IPS DF 19.7 (cell line): ENCODE data around the gene MAN1B1.
"Not testable (repeated sequence)": the region's sequence is repeated elsewhere in the genome, so short reads cannot be mapped to it uniquely, and the experiment has no call there.

Experiments
- DNase-seq: peaks from one replicate; pipeline ENCODE4 v3.0.0-alpha.2; 2013; ENCODE audit warnings: low read depth, low spot score

MAN1B1 gene

GRCh38 chr9:137052998-137053943 lies 33.5 kb upstream of the MAN1B1 start:
- DNase-seq, result no peak

GRCh38 chr9:137053944-137054931 lies 32.5 kb upstream of the MAN1B1 start, which contains the start of gene ENTPD2:
Gene ENTPD2 (minus strand): TSS chr9:137054061. CDS start chr9:137053997, 64 bp downstream.
- DNase-seq, result no peak

DNA sequence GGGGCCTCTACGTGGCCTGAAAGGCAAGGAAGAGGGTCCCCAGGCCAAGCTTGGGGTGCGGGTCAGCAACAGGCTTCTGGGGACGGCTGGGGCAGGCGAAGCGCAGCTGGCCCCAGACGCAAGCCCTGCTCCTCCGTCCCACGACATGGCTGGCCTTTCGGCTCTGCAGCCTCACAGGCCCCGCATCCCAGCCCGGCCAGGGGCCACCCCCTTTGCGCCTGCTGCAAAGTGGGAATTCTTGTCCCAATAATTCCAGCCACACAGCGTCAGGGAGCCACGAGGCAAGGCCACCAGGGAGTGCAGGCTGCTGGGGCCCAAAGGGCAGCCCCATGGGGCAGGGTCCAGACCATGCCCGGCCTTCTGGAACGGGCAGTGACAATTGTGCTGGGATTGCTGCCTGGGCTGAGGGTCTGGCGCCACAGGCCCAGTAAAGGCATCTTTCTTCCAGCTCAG lies 31.8 kb upstream of the MAN1B1 start:
- DNase-seq, result no peak

DNA sequence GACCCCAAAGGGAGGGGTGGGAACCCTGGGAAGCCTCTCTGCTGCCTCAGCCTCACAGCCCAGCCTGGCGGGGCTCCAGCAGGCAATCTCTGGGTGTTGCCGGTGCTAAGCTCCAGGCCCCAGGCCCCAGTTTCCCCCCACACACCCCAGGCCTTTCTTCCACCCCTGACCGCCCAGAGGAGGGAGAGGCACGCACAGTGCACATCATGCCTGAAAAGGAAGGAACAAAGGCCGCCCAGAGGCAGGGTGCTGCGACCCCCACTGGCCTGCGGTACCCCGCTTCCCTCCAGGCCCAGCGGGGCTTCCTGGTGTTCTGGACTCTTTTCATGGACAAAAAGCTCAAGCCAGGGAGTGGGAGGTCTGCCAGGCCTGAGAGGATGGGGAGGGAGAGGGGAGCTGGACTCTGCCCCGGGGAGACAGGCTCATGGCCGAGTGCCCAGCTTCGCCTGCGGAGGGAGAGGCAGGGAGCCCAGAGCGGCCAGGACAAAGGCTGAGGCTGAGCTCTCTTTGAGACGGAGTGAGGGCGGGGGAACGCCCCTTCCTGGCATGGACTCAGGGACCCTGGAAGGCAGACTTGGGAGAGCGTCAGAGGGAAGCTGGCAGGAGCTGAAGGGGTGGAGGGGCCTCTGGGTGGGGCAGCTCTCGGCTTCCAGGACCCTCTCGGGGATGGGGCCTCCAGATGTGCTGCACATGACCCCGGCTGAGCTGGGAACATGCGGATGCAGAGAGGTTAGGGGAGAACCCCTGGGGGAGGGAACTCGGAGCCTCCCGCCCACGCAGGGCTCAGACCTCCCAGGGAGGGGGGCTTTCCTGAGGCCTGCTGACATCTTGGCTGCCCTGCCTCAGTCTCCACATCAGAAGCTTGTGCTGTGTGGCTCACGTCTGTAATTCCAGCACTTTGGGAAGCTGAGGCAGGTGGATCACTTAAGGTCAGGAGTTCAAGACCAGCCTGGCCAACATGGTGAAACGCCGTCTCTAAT lies 31.1 kb upstream of the MAN1B1 start:
- no peak for DNase-seq

DNA sequence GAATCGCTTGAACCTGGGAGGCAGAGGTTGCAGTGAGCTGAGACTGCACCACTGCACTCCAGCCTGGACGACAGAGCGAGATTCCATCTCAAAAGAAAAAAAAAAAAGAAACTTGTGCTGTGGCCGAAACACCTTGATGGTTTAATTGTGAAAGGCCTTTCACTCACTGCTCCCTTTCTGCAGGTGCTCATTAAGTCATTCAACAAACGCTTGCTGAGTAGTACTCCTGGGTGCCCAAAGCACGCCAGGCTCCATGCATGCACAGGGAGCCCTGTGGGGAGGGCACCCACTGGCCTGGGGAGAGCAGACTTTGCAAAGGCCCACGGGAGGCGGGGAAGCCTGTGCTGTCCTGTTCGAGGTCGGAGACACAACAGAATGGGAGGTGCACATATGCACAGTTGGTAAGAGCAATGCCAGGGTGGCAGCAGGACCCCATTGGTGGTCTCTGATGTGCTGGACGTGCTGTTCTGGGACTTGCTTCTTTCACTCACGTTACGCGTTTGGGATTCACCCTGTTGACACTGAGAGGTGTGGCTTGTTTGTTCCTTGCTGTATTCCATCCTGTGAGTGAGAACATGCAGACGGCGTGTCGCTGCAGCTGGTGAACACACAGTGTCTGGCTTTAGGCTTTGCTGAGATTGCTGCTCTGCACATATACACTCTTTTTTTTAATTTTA lies 29.9 kb upstream of the MAN1B1 start:
- DNase-seq, result no peak

DNA sequence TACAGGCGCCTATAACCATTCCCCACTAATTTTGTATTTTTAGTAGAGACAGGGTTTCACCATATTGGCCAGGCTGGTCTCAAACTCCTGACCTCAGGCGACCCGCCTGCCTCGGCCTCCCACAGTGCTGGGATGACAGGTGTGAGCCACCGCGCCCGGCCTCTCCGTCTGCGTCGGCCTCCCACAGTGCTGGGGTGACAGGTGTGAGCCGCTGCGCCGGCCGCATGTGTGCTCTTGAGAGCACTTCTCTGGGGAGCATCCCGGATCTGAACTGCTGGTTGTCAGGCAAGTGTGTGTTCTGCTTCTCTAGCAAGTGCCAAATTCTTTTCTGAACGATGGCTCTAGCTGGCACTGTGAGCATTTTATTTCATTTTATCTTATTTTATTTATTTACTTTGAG lies 29.2 kb upstream of the MAN1B1 start:
- no peak for DNase-seq

- DNase-seq, result no peak
Measured at GRCh38 chr9:137058521-137059234, 28.1 kb upstream of the MAN1B1 start.

DNA sequence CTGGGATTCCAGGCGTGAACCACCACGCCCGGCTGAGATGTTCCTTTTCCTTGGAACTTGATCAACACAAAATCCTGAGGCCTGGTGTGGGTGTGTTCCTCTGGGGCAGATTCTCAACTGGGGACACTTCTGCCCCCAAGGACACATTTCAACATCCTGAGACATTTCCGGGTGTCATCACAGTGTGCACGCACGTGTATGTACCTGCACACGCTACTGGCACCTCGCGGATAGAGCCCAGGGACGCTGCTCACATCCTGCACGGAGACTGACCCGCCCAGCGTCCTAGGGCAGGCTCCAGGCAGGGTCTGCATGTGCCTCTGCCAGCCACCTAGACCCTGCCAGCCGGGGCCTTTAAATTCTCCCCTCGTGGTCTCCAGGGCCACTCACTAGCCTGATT lies 24.4 kb upstream of the MAN1B1 start:
- no peak for DNase-seq

DNA sequence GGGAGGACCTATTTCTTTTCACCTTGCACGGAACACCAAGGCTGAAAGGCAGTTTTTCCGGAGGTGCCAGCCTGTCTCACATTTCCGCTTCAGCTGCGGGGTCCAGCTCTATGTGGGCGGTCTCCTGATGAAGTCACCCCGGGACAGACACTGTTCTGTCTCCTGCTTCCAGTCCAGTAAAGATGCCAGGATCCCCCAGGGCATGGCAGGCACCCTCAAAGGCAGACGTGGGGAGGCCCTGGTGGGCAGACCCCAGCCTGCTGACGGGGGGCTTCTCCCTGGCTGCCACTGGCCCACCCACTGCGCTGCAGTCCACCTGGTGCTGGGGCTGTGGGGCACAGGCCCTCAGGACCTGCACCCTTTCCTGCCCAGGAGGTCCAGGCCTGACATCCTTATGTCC lies 24.0 kb upstream of the MAN1B1 start:
- not testable (repeated sequence) for DNase-seq

DNA sequence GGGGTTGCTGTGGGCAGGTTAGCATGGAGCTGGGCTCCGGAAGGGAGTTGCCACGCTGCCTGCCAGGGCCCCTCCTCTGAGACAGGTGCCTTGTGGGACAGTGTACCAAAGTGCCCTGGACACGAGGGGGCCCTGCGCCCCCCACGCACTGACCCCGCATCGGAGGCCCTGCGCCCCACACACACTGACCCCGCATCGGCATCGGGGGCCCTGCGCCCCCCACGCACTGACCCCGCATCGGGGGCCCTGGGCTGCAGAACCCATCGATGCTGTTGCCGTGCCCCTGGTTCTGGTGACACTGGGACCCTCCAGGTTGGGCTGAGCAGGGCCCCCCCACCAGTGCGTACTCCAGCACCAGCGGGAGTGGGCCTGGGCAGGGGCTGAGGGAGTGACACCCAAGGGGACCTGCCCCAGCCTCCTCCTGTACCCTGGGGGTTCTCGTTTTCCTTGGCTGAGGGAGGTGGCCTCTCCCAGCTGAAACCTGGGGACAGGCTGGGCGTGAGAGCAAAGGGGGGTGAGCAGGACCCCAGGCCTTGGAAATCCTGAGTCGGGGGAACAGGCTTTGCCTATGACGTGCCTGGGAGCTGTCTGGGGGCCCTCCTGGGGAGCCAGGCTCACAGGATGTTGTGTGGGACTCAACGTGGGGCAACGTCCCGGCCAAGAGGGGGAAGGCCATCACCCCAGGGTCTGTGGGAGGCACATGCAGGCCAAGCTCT lies 23.3 kb upstream of the MAN1B1 start:
- DNase-seq, result no peak

- DNase-seq, result no peak
Measured at GRCh38 chr9:137064027-137064879, 22.5 kb upstream of the MAN1B1 start.

DNA sequence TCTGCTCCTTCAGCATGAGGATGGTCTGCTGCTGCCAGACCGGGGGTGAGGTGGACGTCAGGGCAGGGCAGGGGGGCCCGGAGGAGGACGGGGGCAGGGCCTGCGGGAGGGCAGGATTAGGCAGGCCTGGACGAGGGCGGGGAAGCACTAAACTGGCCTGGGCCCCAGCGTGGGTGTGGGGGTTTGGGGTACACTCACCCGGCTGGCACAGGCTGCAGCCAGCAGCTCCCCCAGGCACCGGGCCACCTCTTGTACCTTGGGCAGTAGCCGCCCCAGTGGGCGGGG lies 22.0 kb upstream of the MAN1B1 start:
- DNase-seq, result no peak

GRCh38 chr9:137065336-137065967 lies 21.3 kb upstream of the MAN1B1 start:
- no peak for DNase-seq

DNA sequence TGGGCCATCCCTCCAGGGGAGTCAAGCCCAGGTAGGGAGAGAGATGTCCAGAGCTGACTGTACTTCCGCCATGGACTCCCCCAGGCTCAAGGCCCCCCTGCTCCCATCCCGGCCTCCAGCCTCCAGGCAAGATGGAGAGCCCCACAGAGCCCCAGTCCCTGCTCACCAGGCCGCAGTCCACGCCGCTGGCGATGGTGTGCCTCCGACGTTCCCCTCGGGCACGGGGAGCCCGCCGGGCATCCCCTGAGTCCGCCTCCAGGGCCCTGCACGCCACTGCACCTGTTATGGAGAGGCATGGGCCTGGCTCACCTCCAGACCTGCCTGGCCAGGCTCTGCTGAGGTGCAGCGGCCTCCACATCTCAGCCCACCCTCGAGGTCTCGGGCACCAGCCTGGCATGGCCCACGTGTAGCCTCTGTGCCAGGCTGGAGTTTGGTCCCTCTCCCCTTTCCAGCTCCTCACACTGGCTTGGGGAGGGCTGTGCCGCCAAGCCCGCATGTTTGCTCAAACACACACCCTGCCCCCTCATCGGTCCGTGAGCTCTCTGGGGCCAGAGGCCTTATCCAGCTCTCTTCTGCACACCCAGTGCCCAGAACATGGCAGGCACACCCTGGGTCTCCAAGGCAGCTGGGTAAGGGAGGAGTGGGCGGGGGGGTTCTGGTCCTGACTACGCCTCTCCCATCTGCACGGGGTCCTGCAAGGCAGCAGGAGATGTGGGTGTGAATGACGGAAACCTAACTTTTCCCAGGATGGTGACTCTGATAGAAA lies 20.5 kb upstream of the MAN1B1 start:
- DNase-seq, result no peak

DNA sequence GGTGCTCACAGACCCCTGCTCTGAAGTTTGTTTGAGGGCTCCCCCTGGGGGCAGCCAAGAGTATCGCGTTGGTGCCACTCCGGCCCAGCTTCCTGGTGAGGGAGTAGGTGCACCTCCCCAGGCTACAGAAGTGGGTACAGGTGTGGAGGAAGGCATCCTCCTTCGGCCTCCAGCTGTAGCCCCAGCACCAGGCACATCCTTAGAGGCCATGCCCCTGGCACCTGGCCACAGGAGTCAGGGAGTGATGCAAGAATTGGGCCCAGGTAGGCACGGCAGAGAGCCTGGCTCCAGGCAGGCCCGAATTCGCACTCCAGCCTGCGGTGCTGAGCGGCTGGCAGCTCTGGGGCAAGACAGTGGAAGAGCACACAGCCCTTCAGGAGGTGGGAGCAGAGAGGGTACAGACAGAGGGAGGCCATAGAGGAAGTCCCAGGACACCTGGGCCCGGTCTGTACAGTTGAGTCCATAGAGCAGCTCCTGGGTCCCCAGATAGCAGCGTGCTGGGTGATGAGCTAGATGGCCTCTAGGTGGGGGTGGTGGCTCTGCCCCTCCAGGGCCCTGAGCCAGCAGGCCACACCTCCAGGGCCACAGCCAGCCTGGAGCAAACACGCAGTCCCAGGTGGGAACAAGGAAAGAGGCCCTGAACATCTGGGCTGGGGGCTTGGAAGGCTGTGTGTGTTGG lies 18.8 kb upstream of the MAN1B1 start:
- no peak for DNase-seq
